Measurements from ENCODE around the gene DAG1.

DAG1 gene

GRCh38 chr3:49513494-49514124, 43.5 kb downstream of the DAG1 start:
- FAIRE-seq (no peak), DNase-seq (ENCODE audit: insufficient read length, low spot score) (no peak)
- TF ChIP-seq, protein P1, sequence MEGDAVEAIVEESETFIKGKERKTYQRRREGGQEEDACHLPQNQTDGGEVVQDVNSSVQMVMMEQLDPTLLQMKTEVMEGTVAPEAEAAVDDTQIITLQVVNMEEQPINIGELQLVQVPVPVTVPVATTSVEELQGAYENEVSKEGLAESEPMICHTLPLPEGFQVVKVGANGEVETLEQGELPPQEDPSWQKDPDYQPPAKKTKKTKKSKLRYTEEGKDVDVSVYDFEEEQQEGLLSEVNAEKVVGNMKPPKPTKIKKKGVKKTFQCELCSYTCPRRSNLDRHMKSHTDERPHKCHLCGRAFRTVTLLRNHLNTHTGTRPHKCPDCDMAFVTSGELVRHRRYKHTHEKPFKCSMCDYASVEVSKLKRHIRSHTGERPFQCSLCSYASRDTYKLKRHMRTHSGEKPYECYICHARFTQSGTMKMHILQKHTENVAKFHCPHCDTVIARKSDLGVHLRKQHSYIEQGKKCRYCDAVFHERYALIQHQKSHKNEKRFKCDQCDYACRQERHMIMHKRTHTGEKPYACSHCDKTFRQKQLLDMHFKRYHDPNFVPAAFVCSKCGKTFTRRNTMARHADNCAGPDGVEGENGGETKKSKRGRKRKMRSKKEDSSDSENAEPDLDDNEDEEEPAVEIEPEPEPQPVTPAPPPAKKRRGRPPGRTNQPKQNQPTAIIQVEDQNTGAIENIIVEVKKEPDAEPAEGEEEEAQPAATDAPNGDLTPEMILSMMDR (IDR thresholded peaks at IDR 0.05; ENCODE audit: insufficient read depth, missing control alignments): no peak

DNA sequence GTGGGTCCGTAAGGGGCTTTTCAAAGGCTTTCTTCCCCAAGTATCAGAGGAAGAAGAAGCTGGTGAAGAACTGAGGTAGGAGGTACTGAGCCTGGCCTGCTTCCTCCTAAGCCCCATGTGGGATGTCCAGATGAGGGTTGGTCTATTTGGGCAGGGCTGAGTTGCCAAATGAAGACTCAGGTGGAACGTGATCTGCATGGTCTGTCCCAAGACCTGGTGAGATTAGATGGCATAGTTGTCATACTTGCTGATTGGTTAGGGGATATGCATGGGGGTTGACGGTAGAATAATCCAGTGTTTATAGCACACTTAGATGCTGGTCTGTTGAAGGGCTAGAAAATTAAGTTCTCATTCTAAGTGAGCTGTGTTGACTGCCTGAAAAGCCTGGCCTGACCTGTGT, 47.9 kb downstream of the DAG1 start:
- DNase-seq (ENCODE audit: insufficient read length, low spot score) (no peak), FAIRE-seq (no peak)
- TF ChIP-seq, protein P1 (IDR thresholded peaks at IDR 0.05; ENCODE audit: insufficient read depth, missing control alignments): no peak

- TF ChIP-seq, protein P1 (IDR thresholded peaks at IDR 0.05; ENCODE audit: insufficient read depth, missing control alignments): no peak
- no peak for FAIRE-seq
- no peak for DNase-seq (ENCODE audit: insufficient read length, low spot score)
Measured at GRCh38 chr3:49518441-49518840, 48.4 kb downstream of the DAG1 start.

DNA sequence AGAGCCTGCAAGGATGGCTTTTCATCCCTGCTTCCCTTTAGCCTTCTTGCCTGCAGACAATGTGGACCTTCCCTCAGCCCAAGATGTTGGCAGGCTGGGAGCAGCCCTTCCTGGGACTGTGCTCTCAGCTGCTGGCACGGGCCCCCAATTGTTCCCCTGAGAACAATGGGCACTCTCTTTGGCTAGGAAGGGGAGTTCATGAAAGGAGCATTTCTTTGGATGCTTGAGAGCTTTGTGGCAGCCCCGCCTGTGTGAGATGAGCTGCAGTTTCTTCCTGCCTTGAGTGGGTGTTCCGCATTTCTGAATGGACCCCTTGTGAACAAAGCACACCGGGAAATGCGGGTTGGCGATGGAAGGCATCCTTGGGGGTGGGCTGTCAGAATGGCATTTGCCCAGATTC, 49.2 kb downstream of the DAG1 start:
- FAIRE-seq (no peak), DNase-seq (ENCODE audit: insufficient read length, low spot score) (no peak)
- TF ChIP-seq, protein P1 (IDR thresholded peaks at IDR 0.05; ENCODE audit: insufficient read depth, missing control alignments): no peak

- FAIRE-seq: no peak
- DNase-seq (ENCODE audit: insufficient read length, low spot score): no peak
Measured at GRCh38 chr3:49519916-49520385, 49.9 kb downstream of the DAG1 start.

GRCh38 chr3:49523756-49524747, 54.0 kb downstream of the DAG1 start:
- TF ChIP-seq, protein P1 (IDR thresholded peaks at IDR 0.05; ENCODE audit: insufficient read depth, missing control alignments): no peak
- DNase-seq (ENCODE audit: insufficient read length, low spot score): no peak
- FAIRE-seq: no peak

More at GRCh38 chr3:49519916-49520385, 49.9 kb downstream of the DAG1 start:
- TF ChIP-seq, protein P1 (IDR thresholded peaks at IDR 0.05; ENCODE audit: insufficient read depth, missing control alignments): no peak
